IgD-negative memory B cell (primary cell): ENCODE measurements around the gene SLC29A2. TPM values are rescaled to one million over a fixed set of nuclear protein-coding genes. Genes with fewer than 3 reads are reported as not detected.
"Not testable (repeated sequence)": the region's sequence is repeated elsewhere in the genome, so short reads cannot be mapped to it uniquely, and the experiment has no call there.

Source experiments
- H3K27ac Mint-ChIP-seq, 3 donors: one replicate each; pipeline ENCODE4 v1.8.0; 2020 to 2022; ENCODE audit warnings: mild to moderate bottlenecking in 3 of 3, mixed read lengths in 3 of 3, moderate library complexity in 1 of 3
- H3K27me3 Mint-ChIP-seq: one replicate; pipeline ENCODE4 v1.8.0; 2021; ENCODE audit warnings: mixed read lengths
- H3K36me3 Mint-ChIP-seq: one replicate; pipeline ENCODE4 v1.8.0; 2020; ENCODE audit warnings: mild to moderate bottlenecking, mixed read lengths
- H3K4me1 Mint-ChIP-seq, 3 donors: one replicate each; pipeline ENCODE4 v1.8.0; 2020 to 2022; ENCODE audit warnings: mixed read lengths in 3 of 3, mild to moderate bottlenecking in 1 of 3
- H3K4me3 Mint-ChIP-seq, 4 donors: one replicate each; pipeline ENCODE4 v1.8.0; 2020 to 2022; ENCODE audit warnings: mild to moderate bottlenecking in 4 of 4, mixed read lengths in 4 of 4, moderate library complexity in 3 of 4
- H3K9me3 Mint-ChIP-seq, 3 donors: one replicate each; pipeline ENCODE4 v1.8.0; 2020 to 2021; ENCODE audit warnings: mixed read lengths in 3 of 3, mild to moderate bottlenecking in 1 of 3
- polyA plus RNA-seq: library from polyadenylated mRNA; unstranded; fragments of 300-500 nt; fragmentation: Illumina TruSeq; gene quantifications from one replicate; pipeline ENCODE4 v1.2.3, GENCODE V29; 2021

SLC29A2 gene
- polyA plus RNA-seq, 1 donor from 2014 or later: 3.0 TPM

GRCh38 chr11:66408488-66409214 is 37.1 kb upstream of the SLC29A2 start:
- Mint-ChIP-seq H3K27me3 (peaks cover 24% of the 10 kb centered on the region), H3K9me3 (no peaks in the 10 kb centered on the region), H3K36me3 (no peaks in the 10 kb centered on the region), H3K27ac (peak overlapping the region in 2 of 3 donors; percentile 2 to 22), H3K4me3 (peak overlapping the region in 3 of 4 donors; percentile 78 to 91 (median 88)), H3K4me1 (peaks cover 0 to 3% (median 3%) of the 10 kb centered on the region in 3 donors)

GRCh38 chr11:66407651-66408050 is 36.1 kb upstream of the SLC29A2 start:
- H3K36me3 Mint-ChIP-seq: no peaks in the 10 kb centered on the region
- H3K4me3 Mint-ChIP-seq: no peak overlapping the region
- H3K27ac Mint-ChIP-seq: no peak overlapping the region
- peaks cover 0 to 3% (median 3%) of the 10 kb centered on the region in 3 donors for H3K4me1 Mint-ChIP-seq
- H3K27me3 Mint-ChIP-seq: peaks cover 25% of the 10 kb centered on the region
- H3K9me3 Mint-ChIP-seq: no peaks in the 10 kb centered on the region

- no peaks in the 10 kb centered on the region for H3K36me3 Mint-ChIP-seq
- H3K9me3 Mint-ChIP-seq: no peaks in the 10 kb centered on the region
- peaks cover 0 to 4% (median 2%) of the 10 kb centered on the region in 3 donors for H3K4me1 Mint-ChIP-seq
- H3K27ac Mint-ChIP-seq: no peak overlapping the region
- peaks cover 13% of the 10 kb centered on the region for H3K27me3 Mint-ChIP-seq
- H3K4me3 Mint-ChIP-seq: no peak overlapping the region
Measured at GRCh38 chr11:66393954-66394353, 22.4 kb upstream of the SLC29A2 start.

GRCh38 chr11:66391322-66391721 is 19.8 kb upstream of the SLC29A2 start:
- no peaks in the 10 kb centered on the region for H3K36me3 Mint-ChIP-seq
- H3K27me3 Mint-ChIP-seq: peaks cover 9% of the 10 kb centered on the region
- no peaks in the 10 kb centered on the region for H3K9me3 Mint-ChIP-seq
- no peak overlapping the region for H3K27ac Mint-ChIP-seq
- no peak overlapping the region for H3K4me3 Mint-ChIP-seq
- H3K4me1 Mint-ChIP-seq: peaks cover 3 to 7% (median 4%) of the 10 kb centered on the region in 3 donors

- Mint-ChIP-seq H3K4me1 (peaks cover 7 to 11% (median 8%) of the 10 kb centered on the region in 3 donors), H3K4me3 (no peak overlapping the region), H3K36me3 (no peaks in the 10 kb centered on the region), H3K9me3 (no peaks in the 10 kb centered on the region), H3K27me3 (peaks cover 4% of the 10 kb centered on the region), H3K27ac (no peak overlapping the region)
Measured at GRCh38 chr11:66388780-66389386, 17.3 kb upstream of the SLC29A2 start.

- peak overlapping the region in 1 of 3 donors; percentile 28 for H3K27ac Mint-ChIP-seq
Measured at GRCh38 chr11:66386171-66387069, 14.9 kb upstream of the SLC29A2 start.

GRCh38 chr11:66384316-66384715 is 12.8 kb upstream of the SLC29A2 start:
- H3K4me1 Mint-ChIP-seq: peaks cover 8 to 11% (median 10%) of the 10 kb centered on the region in 3 donors
- not testable (repeated sequence) for H3K4me3 Mint-ChIP-seq, H3K27ac Mint-ChIP-seq, H3K9me3 Mint-ChIP-seq, H3K36me3 Mint-ChIP-seq, H3K27me3 Mint-ChIP-seq

More at GRCh38 chr11:66386171-66387069, 14.9 kb upstream of the SLC29A2 start:
- peak overlapping the region in 2 of 4 donors; percentile 34 to 51 for H3K4me3 Mint-ChIP-seq
- H3K36me3 Mint-ChIP-seq: no peaks in the 10 kb centered on the region
- H3K4me1 Mint-ChIP-seq: peaks cover 8 to 11% (median 8%) of the 10 kb centered on the region in 3 donors
- H3K9me3 Mint-ChIP-seq: no peaks in the 10 kb centered on the region
- H3K27me3 Mint-ChIP-seq: no peaks in the 10 kb centered on the region

- not testable (repeated sequence) for H3K36me3 Mint-ChIP-seq, H3K4me1 Mint-ChIP-seq, H3K9me3 Mint-ChIP-seq, H3K27me3 Mint-ChIP-seq
- Mint-ChIP-seq H3K4me3 (peak overlapping the region in 1 of 4 donors; percentile 37), H3K27ac (peak overlapping the region in 1 of 3 donors; percentile 29)
Measured at GRCh38 chr11:66380264-66380663, 8.7 kb upstream of the SLC29A2 start.

GRCh38 chr11:66373690-66374287 is 2.2 kb upstream of the SLC29A2 start:
- H3K4me3 Mint-ChIP-seq: peak overlapping the region in 2 of 4 donors; percentile 52 to 89
- H3K27ac Mint-ChIP-seq: not testable (repeated sequence)

GRCh38 chr11:66373265-66373664 is 1.7 kb upstream of the SLC29A2 start:
- H3K27ac Mint-ChIP-seq: peak overlapping the region in 1 of 3 donors; percentile 32
- H3K27me3 Mint-ChIP-seq: no peaks in the 10 kb centered on the region
- H3K4me3 Mint-ChIP-seq: peak overlapping the region in 2 of 4 donors; percentile 52 to 89
- H3K36me3 Mint-ChIP-seq: peaks cover 2% of the 10 kb centered on the region
- peaks cover 0 to 7% (median 7%) of the 10 kb centered on the region in 3 donors for H3K4me1 Mint-ChIP-seq
- no peaks in the 10 kb centered on the region for H3K9me3 Mint-ChIP-seq

More at GRCh38 chr11:66373690-66374287, 2.2 kb upstream of the SLC29A2 start:
- not testable (repeated sequence) for H3K36me3 Mint-ChIP-seq, H3K4me1 Mint-ChIP-seq, H3K9me3 Mint-ChIP-seq, H3K27me3 Mint-ChIP-seq

GRCh38 chr11:66369073-66369894 is 2.3 kb downstream of the SLC29A2 start:
- peak overlapping the region in 3 of 4 donors; percentile 8 to 71 (median 44) for H3K4me3 Mint-ChIP-seq
- no peaks in the 10 kb centered on the region for H3K9me3 Mint-ChIP-seq
- peaks cover 3% of the 10 kb centered on the region for H3K36me3 Mint-ChIP-seq
- peaks cover 0 to 7% (median 7%) of the 10 kb centered on the region in 3 donors for H3K4me1 Mint-ChIP-seq
- no peaks in the 10 kb centered on the region for H3K27me3 Mint-ChIP-seq
- H3K27ac Mint-ChIP-seq: peak overlapping the region in 2 of 3 donors; percentile 1 to 16

- peaks cover 3% of the 10 kb centered on the region for H3K36me3 Mint-ChIP-seq
- H3K27me3 Mint-ChIP-seq: no peaks in the 10 kb centered on the region
- H3K4me1 Mint-ChIP-seq: peaks cover 0 to 7% (median 7%) of the 10 kb centered on the region in 3 donors
- H3K4me3 Mint-ChIP-seq: peak overlapping the region in 1 of 4 donors; percentile 46
- H3K9me3 Mint-ChIP-seq: no peaks in the 10 kb centered on the region
- H3K27ac Mint-ChIP-seq: no peak overlapping the region
Measured at GRCh38 chr11:66368484-66368883, 3.1 kb downstream of the SLC29A2 start.

GRCh38 chr11:66367561-66368312 is 3.8 kb downstream of the SLC29A2 start:
- Mint-ChIP-seq H3K4me3 (peak overlapping the region in 1 of 4 donors; percentile 46), H3K9me3 (no peaks in the 10 kb centered on the region), H3K36me3 (peaks cover 3% of the 10 kb centered on the region), H3K27me3 (no peaks in the 10 kb centered on the region), H3K27ac (no peak overlapping the region), H3K4me1 (peaks cover 0 to 7% (median 5%) of the 10 kb centered on the region in 3 donors)
